UCSD-AML1 (cell line): ENCODE results near the gene NDUFA9.
A peak's percentile ranks its signal among the peaks of the same experiment; 100 is the strongest.

ENCODE experiments used
- DNase-seq: peaks from one replicate; lab custom pipeline; 2025; ENCODE audit not compliant: unreplicated experiment; lab: John Stamatoyannopoulos, UW

Gene NDUFA9

GRCh38 chr12:4648501-4649357 lies at the start of gene NDUFA9, which contains the start of gene AKAP3:
Gene NDUFA9, plus strand, starts transcription at chr12:4649114. Its CDS starts 13 bp downstream, at chr12:4649127.
Gene AKAP3, minus strand, starts transcription at chr12:4649051. Its CDS starts 10,855 bp downstream, at chr12:4638196.
- peak; percentile 76 for DNase-seq

- DNase-seq = no peak
Observed at GRCh38 chr12:4603421-4603820, 45.5 kb upstream of the NDUFA9 start.

- no peak for DNase-seq
Observed at GRCh38 chr12:4603946-4604345, 45.0 kb upstream of the NDUFA9 start.

GRCh38 chr12:4604684-4605193 lies 44.2 kb upstream of the NDUFA9 start:
- peak; percentile 75 for DNase-seq

- no peak for DNase-seq
Observed at GRCh38 chr12:4607056-4607455, 41.9 kb upstream of the NDUFA9 start.

- DNase-seq = no peak
Observed at GRCh38 chr12:4609071-4609470, 39.8 kb upstream of the NDUFA9 start.

- DNase-seq = no peak
Observed at GRCh38 chr12:4610481-4610880, 38.4 kb upstream of the NDUFA9 start.

GRCh38 chr12:4615667-4616066 lies 33.2 kb upstream of the NDUFA9 start:
- no peak for DNase-seq

- no peak for DNase-seq
Observed at GRCh38 chr12:4621511-4621910, 27.4 kb upstream of the NDUFA9 start.

- DNase-seq = no peak
Observed at GRCh38 chr12:4626543-4626942, 22.4 kb upstream of the NDUFA9 start.

- DNase-seq = no peak
Observed at GRCh38 chr12:4628406-4628805, 20.5 kb upstream of the NDUFA9 start.

- no peak for DNase-seq
Observed at GRCh38 chr12:4630262-4630661, 18.7 kb upstream of the NDUFA9 start.

GRCh38 chr12:4643747-4644146 lies 5.2 kb upstream of the NDUFA9 start:
- no peak for DNase-seq

- DNase-seq = no peak
Observed at GRCh38 chr12:4645023-4645422, 3.9 kb upstream of the NDUFA9 start.

GRCh38 chr12:4648104-4648500 lies 812 bp upstream of the NDUFA9 start:
- DNase-seq = no peak

- no peak for DNase-seq
Observed at GRCh38 chr12:4649358-4649661, 396 bp downstream of the NDUFA9 start.

GRCh38 chr12:4653257-4653656 lies 4.3 kb downstream of the NDUFA9 start:
- no peak for DNase-seq

- DNase-seq = no peak
Observed at GRCh38 chr12:4653691-4654090, 4.8 kb downstream of the NDUFA9 start.

GRCh38 chr12:4663971-4664505 lies 15.1 kb downstream of the NDUFA9 start:
- DNase-seq = no peak

- no peak for DNase-seq
Observed at GRCh38 chr12:4665236-4665635, 16.3 kb downstream of the NDUFA9 start.

- no peak for DNase-seq
Observed at GRCh38 chr12:4679711-4680110, 30.8 kb downstream of the NDUFA9 start.

- DNase-seq = no peak
Observed at GRCh38 chr12:4681732-4682131, 32.8 kb downstream of the NDUFA9 start.

GRCh38 chr12:4685317-4685716 lies 36.4 kb downstream of the NDUFA9 start:
- DNase-seq = no peak
